NCI-H460 (cell line): ENCODE measurements around the gene POLR2I. TPM values are rescaled to one million over a fixed set of nuclear protein-coding genes. Genes with fewer than 3 reads are reported as not detected.

ENCODE experiments used
- DNase-seq: peaks from one replicate; pipeline ENCODE4 v3.0.0-alpha.2; 2016; ENCODE audit warnings: low read depth; ENCODE audit errors: extremely low read depth
- polyA plus RNA-seq: library from polyadenylated mRNA; depleted of rRNA; stranded (reverse); fragments of >200 nt; gene quantifications from 2 replicates; pipeline ENCODE4 v1.2.3, GENCODE V29; 2014; cell fraction: nucleus; rRNA removed
- total RNA-seq: library from RNA; depleted of rRNA; stranded (reverse); fragments of >200 nt; shearing (Covaris generic); gene quantifications from 2 replicates; pipeline ENCODE4 v1.2.3, GENCODE V29; 2014; rRNA removed

The POLR2I gene
- 90.1 and 139 TPM in 2 replicates for total RNA-seq
- 186 and 350 TPM in 2 replicates for polyA plus RNA-seq

DNA sequence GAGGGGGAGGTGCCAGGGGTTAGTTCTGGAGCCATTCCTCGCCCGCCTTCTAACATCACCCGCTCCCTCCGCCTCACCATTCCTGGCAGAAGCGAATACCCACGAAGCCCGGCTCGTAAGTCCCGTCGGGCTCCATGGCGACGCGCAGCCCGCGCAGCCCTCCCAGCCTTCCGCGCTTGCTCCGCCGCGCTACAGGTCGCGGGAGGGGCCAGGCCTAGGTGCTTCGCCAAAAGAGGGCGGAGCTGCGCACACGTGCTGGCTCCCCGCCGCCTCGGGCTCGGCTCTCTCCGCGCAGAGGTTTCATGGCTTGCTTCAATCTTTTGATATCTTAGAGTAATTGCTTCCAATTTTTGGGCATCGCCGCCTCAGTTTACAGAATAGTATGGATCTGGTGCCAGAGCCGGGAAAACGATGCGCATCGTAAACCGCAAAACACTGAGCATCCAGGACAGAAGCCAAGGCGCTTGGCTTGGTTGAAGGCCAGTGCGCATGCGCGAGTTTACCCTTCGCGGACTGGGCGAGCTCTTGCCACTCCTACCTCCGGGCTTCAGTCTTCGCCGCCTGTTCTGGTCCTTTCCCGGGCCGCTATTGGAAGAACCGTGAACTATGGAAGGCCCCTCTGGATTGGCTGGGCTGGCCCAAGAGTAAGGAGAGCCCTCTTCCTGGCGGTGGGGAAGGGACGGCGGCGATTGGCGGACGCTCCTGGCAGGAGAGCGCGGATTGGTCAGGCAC is at the start of gene POLR2I:
POLR2I (minus strand) TSS at position 155 of the 732 bp plus-strand sequence; CDS start at position 136, 19 bp downstream.
- DNase-seq, result peak; percentile 100

- DNase-seq, result no peak
These were observed 49.1 kb upstream of the POLR2I start for GRCh38 chr19:36163813-36164212.

DNA sequence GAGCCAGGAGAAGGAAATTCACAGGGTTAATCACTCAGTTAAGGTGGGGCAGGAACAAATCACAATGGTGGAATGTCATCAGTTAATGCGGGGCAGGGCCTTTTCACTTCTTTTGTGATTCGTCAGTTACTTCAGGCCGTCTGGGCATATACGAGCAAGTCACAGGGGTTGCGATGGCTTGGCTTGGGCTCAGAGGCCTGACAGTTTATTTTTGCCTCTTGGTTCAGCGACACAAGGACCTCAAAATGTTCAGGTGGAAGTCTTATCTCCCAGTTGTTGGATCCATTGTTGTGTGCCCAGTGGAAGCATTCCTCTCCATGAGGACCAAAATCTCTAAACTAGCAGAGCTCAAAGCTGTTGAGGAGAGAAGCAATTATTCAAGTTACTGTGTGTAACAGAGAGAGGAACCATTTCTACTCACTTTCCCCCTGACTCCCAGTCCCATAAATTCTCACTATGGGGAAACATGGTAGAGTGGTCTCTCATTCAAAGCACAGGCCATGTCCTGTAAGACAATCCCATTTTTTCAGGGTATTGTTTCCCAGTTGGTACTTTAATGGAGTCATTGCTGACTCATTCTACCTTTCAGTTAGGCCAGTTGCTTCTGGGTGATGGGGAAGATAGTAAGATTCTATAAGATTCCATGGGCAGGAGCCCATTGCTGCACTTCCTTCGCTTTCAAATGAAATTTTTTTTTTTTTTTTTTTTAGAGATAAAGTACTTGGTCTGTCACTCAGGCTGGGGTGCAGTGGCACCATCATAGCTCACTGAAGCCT is 46.3 kb upstream of the POLR2I start:
- no peak for DNase-seq

DNA sequence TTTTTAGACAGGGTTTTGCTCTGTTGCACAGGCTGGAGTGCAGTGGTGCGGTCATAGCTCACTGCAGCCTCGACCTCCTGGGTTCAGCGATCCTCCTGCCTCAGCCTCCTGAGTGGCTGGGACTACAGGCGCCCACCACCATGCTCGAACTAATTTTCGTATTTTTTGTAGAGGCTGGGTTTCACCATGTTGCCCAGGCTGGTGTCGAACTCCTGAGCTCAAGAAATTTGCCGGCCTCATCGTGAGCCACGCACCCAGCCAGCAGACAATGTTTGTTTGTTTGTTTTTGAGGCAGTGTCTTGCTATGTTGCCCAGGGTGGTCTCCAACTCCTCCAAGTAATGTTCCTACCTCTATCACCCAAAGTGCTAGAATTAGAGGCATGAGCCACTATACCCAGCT is 38.5 kb upstream of the POLR2I start:
- no peak for DNase-seq

DNA sequence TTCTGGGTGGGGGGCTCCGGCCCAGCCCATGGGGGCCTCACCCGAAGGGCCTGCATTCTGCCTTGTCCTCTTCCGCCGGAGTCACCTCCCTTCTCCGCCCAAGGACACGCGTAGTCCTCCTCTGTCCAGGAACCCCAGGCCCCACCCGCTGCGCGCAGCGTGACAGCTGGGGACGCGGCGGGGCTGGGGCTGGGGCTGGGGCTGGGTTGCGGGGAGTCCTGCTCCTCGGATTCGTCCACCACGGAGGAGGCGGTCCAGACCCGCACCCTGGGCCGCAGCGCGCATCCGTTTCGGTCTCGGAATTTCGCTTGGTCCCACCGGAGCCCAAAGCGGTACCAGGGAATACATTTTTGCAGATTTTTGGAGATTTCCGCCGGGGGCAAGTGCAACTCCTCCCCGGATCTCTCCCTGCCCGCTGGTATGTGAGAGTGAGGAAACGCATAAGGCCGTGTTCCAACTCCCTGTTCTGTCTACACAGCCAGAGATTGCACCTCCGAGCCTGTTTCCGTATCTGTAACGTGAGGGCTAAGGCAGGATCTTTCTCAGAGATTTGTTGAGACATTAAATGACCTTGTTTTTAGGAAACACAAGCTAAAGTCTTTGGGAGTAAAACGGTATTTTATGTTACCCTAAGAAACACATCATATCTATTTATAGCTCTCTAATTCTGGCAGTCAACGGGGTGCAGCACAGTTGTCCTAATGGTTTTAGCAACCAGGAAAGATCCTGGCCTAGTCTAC is 37.8 kb upstream of the POLR2I start, which contains the start of gene COX7A1:
COX7A1 (minus strand) TSS at position 96 of the 740 bp plus-strand sequence; CDS start at position 56, 40 bp downstream.
- no peak for DNase-seq

- no peak for DNase-seq
These were observed 37.3 kb upstream of the POLR2I start for GRCh38 chr19:36152019-36152351.

- no peak for DNase-seq
These were observed 36.7 kb upstream of the POLR2I start for GRCh38 chr19:36151144-36152018.

- DNase-seq, result no peak
These were observed 35.9 kb upstream of the POLR2I start for GRCh38 chr19:36150586-36150985.

DNA sequence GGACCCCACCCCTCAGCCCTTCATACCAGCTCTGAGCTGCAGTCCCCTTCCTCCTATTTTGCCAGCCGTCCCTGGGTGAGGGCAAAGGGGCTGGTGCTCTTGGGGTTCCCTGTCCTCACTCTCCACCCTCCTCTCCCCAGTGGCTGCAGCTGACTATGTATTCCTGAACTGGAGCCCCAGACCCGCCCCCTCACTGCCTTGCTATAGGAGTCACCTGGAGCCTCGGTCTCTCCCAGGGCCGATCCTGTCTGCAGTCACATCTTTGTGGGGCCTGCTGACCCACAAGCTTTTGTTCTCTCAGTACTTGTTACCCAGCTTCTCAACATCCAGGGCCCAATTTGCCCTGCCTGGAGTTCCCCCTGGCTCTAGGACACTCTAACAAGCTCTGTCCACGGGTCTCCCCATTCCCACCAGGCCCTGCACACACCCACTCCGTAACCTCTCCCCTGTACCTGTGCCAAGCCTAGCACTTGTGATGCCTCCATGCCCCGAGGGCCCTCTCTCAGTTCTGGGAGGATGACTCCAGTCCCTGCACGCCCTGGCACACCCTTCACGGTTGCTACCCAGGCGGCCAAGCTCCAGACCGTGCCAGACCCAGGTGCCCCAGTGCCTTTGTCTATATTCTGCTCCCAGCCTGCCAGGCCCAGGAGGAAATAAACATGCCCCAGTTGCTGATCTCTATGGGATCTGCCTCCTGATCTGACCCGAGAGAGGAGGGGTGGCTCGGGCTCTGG is 35.2 kb upstream of the POLR2I start:
- no peak for DNase-seq

DNA sequence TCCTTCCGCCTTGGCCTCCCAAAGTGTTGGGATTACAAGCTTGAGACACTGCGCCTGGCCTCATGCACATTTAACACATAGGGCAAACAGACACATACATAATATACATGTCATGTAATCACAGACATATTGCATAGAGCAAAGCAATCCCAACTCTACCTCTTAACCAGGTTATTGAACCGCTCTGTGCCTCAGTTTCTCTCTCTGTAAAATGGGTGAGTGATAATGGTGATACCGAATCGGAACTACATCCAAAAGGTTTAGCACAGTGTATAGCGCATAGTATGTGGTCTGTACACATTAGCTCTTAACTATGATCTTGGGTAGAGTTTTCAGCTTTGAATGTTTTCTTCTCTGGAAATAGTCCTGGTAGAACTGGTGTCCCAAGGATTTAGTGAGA is 29.9 kb upstream of the POLR2I start:
- DNase-seq, result no peak

DNA sequence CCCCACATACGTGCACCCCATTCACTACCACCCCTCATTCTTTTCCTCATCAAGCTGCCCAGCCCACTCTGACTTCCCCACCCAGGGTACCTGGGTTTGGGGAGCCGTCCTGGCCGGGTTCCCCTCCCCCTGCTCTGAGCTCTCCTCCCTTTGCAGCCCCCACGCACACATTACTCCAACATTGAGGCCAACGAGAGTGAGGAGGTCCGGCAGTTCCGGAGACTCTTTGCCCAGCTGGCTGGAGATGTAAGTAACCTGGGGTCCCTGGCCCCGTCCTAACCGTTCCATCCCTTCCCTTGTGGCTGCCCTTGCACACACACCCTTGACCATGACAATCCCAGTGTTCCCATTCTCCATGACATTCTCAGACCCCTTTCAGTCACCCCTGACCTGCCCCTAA is 27.8 kb upstream of the POLR2I start:
- no peak for DNase-seq

DNA sequence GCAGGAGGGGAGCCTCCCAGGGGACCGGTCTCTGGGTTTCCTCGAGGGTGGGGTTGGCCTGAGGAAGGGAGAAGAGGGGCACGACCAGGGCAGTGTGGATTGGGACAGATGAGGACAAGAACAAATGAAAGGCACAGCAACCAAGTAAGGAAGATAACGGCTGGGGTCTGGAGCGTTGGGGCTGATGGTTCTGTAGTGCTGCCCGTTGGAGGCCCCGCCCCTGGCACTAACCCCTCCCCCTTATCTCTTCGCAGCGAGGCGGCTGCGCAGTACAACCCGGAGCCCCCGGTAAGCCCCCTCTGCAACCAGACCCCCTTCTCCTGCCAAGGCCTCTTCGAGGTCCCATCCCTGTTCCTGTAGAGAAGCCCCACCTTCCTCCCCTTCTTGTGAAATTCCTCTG is 27.4 kb upstream of the POLR2I start:
- no peak for DNase-seq

DNA sequence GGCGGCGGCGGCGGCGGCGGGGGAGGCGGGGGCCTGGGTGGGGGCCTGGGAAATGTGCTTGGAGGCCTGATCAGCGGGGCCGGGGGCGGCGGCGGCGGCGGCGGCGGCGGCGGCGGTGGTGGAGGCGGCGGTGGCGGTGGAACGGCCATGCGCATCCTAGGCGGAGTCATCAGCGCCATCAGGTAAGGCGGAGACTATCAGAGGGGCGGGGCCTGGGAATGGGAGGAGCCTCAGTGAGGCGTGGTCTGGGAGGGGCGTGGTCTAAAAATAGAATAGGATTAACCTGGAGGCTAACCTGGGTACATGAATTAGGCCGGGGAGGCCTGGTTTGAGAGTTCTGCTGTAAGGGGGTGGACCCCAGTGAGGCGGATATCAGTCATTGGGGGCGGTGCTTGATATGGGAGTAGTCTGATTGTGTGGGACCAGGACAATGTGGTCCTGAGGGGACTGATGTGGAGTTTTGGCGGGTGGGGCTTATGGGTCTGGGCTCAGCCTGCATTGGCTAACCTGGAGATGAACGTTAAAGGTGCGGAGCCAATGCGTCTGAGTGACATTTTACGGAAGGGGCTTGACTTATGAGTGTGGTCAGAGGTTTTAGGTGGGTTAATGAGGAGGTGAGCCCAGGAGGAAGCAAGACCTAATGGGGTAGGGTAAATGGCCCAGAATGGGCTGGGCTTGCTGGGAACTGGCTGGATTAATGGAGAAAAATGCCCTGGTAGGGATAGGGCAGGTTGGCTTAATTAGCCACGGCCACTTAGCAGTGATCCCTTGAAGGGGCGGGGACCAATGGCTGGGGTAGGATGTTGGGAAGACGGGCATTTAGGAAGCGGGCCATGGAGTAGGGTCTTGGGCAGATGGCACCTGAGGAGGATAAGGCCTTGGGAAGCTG is 26.6 kb upstream of the POLR2I start:
- peak; percentile 86 for DNase-seq

DNA sequence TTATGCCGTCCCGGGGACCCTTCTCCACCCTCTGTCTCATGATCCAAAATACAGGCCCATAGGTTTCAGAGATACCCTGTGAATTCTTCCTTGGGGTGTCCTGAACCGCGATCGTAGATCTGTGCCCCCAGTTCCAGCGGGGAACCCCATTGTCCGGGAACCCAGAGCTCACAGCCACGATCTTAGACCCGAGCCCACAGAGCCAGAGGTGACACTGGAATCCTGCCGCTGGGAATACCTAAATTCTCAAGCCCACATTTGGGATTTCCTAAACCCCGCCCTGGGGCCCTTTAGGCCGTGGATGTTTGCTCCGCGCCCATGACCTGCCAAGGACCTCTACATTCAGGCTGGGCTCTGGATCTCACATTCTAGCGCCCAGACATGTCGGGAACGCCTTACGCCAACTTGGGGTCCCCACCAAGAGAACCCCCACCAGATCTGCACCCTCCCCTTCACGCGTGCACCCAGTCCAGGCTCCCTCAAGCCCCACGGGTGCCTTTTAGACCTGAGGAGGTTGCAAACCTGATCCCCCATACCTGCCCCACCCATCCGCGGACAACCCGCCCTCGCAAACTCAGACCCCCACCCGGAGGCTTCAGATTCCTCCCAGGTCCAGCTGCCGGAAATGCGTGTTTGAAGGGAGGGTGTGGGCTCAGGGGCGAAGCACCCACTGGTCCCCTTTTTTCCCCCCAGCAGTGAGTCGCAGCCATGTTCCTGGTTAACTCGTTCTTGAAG is 25.8 kb upstream of the POLR2I start:
- peak; percentile 54 for DNase-seq

- DNase-seq, result peak; percentile 97
These were observed 25.0 kb upstream of the POLR2I start, which contains the start of gene CAPNS1 for GRCh38 chr19:36139473-36140303. Gene CAPNS1, plus strand, starts transcription at chr19:36140066. Its CDS starts 946 bp downstream, at chr19:36141012.

GRCh38 chr19:36139120-36139472 is 24.4 kb upstream of the POLR2I start:
- DNase-seq, result no peak
